GM20000 (cell line): ENCODE results near the gene ADGRD1.

Source experiments
- DNase-seq: peaks from one replicate; pipeline ENCODE4 v3.0.0; 2012; ENCODE audit warnings: low spot score
- TF ChIP-seq, protein P1 (sequence below): IDR thresholded peaks from 2 replicates; pipeline ENCODE4 v1.5.1; 2012; ENCODE audit warnings: mild to moderate bottlenecking, control low read depth; ENCODE audit errors: extremely low read depth, missing control alignments

The ADGRD1 gene

DNA sequence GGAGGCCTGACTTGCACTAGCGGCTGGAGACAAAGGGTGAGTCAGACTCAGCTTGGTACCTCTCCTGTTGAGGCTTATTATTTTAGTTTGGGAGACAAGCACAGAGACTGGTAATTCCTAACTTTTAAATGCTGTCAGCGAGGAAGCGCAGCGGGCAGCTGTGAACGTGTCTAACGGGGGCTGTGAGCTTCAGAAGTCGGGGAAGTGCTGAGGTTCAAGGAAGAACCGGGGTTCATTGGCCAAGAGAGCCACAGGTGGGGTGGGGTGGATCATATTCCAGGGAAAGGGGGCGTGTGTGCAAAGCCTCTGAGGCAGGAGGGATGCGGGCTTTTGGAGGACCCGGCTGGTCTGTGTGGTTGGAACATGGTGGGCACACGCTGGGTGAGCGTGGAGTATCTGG is 36.1 kb upstream of the ADGRD1 start:
- TF ChIP-seq, protein P1, sequence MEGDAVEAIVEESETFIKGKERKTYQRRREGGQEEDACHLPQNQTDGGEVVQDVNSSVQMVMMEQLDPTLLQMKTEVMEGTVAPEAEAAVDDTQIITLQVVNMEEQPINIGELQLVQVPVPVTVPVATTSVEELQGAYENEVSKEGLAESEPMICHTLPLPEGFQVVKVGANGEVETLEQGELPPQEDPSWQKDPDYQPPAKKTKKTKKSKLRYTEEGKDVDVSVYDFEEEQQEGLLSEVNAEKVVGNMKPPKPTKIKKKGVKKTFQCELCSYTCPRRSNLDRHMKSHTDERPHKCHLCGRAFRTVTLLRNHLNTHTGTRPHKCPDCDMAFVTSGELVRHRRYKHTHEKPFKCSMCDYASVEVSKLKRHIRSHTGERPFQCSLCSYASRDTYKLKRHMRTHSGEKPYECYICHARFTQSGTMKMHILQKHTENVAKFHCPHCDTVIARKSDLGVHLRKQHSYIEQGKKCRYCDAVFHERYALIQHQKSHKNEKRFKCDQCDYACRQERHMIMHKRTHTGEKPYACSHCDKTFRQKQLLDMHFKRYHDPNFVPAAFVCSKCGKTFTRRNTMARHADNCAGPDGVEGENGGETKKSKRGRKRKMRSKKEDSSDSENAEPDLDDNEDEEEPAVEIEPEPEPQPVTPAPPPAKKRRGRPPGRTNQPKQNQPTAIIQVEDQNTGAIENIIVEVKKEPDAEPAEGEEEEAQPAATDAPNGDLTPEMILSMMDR, result no peak
- DNase-seq, result no peak

DNA sequence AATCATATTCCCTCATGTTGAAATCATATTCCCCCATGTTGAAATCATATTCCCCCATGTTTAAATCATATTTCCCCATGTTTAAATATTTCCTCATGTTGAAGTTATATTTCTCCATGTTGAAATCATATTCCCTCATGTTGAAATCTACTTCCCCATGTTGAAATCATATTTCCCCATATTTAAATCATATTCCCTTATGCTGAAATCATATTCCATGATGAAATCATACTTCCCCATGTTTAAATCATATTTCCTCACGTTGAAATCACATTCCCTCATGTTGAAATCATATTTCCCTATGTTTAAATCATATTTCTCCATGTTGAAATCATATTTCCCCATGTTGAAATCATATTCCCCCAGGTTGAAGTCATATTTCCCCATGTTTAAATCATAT is 34.6 kb upstream of the ADGRD1 start:
- TF ChIP-seq, protein P1, result no peak
- DNase-seq, result no peak

DNA sequence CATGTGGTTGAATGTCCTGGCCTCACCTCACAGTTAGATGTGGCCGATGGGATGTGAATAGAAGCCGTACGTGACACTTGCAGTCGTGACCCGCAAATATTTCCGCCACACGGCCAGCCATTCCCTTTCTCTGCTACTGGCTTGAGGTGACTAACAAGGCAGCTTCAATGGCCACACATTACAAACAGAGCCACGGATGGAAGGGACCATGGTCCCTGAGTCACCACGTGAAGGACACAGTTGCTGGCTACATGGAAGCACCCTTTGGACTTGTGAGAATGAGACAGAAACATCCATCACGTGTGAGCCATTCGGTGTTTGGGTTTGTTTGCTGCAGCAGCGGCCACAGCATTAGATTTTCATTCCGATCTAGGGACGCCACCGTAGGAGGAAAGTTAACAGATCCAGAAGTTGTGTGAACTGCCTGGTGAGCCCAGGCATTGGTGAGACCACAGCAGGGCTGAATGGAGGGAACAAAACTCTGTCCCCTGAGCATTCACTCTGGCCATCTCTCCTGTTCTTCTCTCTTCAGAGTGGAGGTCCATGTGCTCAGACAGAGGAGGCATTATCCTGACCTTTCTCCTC is 33.5 kb upstream of the ADGRD1 start:
- DNase-seq, result no peak
- TF ChIP-seq, protein P1, result no peak

DNA sequence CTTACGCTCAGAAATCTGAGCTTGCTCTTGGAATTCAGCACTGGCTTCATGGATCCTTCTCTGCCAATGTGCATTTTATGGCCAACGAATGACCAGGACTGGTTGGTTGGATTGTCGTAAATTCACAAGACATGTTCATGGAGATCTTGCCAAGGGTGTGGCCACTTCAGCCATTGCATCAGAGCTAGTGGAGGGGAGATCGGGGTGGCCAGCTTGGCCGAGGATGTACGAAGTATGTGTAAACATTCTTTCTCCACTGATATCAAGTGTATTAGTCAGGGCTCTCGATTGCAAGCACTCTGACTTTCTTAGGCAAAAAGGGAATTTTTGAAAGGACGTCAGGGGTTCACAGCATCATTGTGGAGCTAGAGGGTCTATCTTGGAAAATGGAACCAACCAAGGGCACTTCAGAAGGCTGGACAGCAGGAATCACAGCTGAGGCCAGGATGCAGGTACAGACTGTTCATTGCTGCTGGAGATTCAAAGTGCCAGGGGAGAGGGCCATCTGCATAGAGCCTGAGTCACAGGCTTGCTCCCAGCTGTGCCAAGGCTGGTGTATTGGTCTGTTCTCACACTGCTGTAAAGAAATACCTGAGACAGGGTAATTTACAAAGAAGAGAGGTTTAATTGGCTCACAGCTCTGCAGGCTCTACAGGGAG is 32.9 kb upstream of the ADGRD1 start:
- DNase-seq, result no peak
- TF ChIP-seq, protein P1, result no peak

DNA sequence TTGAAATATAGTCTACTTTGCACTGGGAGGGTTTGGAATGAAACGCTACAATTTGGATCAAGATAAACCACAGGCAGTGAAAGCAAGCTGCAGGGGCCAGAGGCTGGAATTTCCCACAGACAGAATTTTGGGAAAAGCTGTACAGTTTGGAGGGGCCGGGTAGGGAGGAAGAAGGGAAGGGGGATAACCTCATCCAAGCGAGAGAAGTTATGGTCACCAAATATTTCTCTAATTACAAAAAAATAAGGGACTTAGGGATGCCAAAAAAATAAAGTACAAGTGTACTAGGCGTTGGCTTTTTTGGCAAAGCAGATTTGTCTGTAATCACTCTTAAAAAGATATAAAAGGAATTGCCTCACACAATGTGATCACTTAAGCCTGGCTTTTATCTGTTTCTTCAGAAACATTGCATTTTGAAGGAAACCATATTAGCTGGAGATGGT is 31.2 kb upstream of the ADGRD1 start:
- no peak for DNase-seq
- TF ChIP-seq, protein P1, result no peak

DNA sequence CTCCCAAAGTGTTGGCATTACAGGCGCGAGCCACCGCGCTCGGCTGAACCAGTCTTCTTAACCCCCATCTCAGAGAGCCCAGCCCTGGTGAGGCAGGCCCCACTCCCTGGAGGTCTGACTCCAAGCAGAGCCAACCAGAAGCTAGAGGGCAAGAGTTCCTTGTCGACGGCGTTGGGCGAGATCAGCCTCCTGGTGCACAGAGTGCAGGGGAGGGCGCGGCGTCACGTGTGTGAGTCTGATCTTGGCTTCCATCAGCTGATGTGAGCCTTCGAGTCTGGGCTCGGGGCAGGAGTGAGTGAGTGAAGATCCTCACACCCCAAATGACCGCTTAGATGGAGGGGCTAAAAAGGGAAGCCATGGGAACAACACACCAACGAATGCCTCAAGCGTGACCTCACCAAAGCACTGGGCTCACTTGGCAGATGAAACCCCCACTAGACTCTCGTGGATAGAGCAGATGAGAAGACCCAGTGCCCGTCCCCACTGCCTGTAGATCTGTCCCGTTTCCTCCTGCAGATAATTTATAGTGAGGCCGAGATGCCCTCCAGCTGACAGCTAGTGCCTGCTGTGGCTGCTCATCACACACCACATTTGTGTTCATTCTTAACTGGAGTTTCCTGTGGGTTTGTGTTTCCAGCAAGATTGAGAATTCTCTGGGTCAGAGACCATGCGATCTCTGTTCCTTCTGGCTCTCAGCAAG is 28.6 kb upstream of the ADGRD1 start:
- DNase-seq, result no peak
- TF ChIP-seq, protein P1, result no peak

DNA sequence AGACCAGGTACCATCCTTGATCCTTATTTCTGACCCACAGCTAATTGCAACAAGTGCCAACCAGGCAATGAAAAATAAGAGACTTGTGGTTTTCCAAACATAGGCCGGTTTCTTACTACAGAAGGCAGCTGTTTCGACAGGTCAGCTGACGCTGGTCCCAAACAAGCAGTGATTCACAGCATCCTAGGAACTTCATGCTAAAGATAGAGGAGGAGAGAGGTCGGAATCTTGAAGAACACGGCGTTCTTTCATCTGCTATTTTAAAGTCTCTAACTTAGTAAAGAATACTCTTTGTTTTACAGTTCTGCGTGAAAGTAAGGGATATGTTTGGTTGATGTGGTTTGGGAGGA is 28.1 kb upstream of the ADGRD1 start:
- TF ChIP-seq, protein P1, result no peak
- DNase-seq, result no peak
